SK-N-SH (cell line): ENCODE results near the gene SPAG6.

Source experiments
- CTCF ChIP-seq: fragments of 200-600 bp; sonication (generic); IDR thresholded peaks from 2 replicates; pipeline ENCODE4 v1.6.1; 2017; ENCODE audit warnings: antibody characterized with exemption, mild to moderate bottlenecking, moderate library complexity
- EZH2phosphoT487 ChIP-seq: fragments of 200-600 bp; sonication (generic); IDR thresholded peaks from 2 replicates; pipeline ENCODE4 v1.6.1; 2017; ENCODE audit warnings: low read depth, mixed run types, mild to moderate bottlenecking, antibody characterized with exemption, moderate library complexity, borderline replicate concordance
- FOXM1 ChIP-seq: IDR thresholded peaks from 2 replicates; pipeline ENCODE4 v1.4.0; 2012; ENCODE audit warnings: low read depth, mild to moderate bottlenecking
- POLR2AphosphoS5 ChIP-seq: IDR thresholded peaks from 2 replicates; pipeline ENCODE4 v1.6.1; 2012; ENCODE audit warnings: low read depth, low read length
- RAD21 ChIP-seq: IDR thresholded peaks from 2 replicates; pipeline ENCODE4 v1.6.1; 2012; ENCODE audit warnings: mild to moderate bottlenecking, low read length
- RCOR1 ChIP-seq: fragments of 150-350 bp; IDR thresholded peaks from 2 replicates; pipeline ENCODE4 v1.6.1; 2017; ENCODE audit warnings: antibody characterized with exemption, low read length
- TAF1 ChIP-seq: IDR thresholded peaks from 2 replicates; pipeline ENCODE4 v1.6.1; 2012; ENCODE audit warnings: low read depth, mild to moderate bottlenecking, low read length, moderate library complexity, borderline replicate concordance
- TF ChIP-seq, protein P1 (sequence below): IDR thresholded peaks from 2 replicates; pipeline ENCODE4 v1.4.0; 2012; ENCODE audit warnings: low read depth, borderline replicate concordance

DNA sequence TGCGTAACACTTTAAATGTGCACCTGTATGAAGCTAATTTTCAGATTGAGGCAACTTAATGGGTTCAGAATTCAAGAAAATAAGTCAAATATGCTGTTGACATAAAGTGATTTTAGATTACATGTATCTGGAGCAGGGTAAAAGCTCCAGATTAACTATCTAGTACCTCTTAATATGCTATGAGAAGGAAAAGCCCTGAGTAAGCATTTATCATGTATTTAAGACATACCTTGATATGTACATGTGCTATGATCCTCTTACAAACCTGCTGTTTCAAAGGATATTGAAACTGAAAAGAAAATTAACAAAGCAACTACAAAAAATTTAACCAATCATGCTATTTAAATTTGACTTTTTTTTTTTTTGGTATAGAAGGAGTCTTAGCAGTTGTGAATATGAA is 4.5 kb downstream of the SPAG6 start:
- TF ChIP-seq RAD21 (no peak), EZH2phosphoT487 (no peak), CTCF (no peak), TAF1 (no peak), POLR2AphosphoS5 (no peak), FOXM1 (no peak), RCOR1 (no peak)
- TF ChIP-seq, protein P1, sequence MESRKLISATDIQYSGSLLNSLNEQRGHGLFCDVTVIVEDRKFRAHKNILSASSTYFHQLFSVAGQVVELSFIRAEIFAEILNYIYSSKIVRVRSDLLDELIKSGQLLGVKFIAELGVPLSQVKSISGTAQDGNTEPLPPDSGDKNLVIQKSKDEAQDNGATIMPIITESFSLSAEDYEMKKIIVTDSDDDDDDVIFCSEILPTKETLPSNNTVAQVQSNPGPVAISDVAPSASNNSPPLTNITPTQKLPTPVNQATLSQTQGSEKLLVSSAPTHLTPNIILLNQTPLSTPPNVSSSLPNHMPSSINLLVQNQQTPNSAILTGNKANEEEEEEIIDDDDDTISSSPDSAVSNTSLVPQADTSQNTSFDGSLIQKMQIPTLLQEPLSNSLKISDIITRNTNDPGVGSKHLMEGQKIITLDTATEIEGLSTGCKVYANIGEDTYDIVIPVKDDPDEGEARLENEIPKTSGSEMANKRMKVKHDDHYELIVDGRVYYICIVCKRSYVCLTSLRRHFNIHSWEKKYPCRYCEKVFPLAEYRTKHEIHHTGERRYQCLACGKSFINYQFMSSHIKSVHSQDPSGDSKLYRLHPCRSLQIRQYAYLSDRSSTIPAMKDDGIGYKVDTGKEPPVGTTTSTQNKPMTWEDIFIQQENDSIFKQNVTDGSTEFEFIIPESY = no peak
